Hematopoietic multipotent progenitor cell treated with erythropoietin and hydrocortisone succinate and interleukin-3 and kit ligand, for 8 days (in vitro differentiated cells): ENCODE data around the gene AUTS2.

ENCODE experiments used
- DNase-seq: peaks from one replicate; pipeline ENCODE4 v3.0.0-alpha.2; 2015

Gene AUTS2

DNA sequence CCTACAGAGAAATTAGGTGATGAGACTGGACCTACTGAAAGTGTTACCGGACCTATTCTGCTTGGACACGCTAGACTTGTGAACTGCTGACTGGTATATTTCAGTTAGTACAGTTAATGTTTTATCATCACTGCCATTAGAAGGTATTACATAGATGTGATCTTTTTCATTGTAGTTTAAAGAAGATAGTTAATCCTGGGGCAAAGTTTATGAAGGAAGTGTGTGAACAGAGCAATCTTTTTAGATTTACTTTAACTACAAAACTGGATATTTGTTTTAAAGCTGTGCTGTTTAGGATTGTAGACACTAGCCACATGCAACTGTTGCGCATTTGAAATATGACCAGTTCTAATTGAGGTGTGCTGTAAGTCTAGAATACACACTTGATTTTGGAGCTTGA, 446.7 kb downstream of the AUTS2 start:
- DNase-seq = no peak

DNA sequence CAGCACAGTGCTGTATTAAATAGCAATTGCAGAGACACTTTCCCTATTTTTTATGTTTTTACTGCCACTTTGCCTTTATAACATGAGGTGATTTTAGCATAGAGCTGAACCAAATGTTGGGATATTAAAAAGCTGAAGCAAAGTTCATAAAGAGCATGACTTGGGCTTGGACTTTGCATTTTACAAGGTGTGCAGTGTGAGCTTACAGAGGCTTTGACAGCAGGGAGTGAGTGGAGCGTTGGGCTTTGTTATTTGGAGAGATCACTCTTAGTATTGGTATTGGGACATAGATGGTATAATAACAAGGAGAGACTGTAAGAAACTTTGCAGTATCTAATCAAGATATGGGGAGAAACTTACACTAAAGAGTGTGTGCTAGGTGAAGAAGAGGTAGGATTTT, 449.1 kb downstream of the AUTS2 start:
- DNase-seq = no peak

DNA sequence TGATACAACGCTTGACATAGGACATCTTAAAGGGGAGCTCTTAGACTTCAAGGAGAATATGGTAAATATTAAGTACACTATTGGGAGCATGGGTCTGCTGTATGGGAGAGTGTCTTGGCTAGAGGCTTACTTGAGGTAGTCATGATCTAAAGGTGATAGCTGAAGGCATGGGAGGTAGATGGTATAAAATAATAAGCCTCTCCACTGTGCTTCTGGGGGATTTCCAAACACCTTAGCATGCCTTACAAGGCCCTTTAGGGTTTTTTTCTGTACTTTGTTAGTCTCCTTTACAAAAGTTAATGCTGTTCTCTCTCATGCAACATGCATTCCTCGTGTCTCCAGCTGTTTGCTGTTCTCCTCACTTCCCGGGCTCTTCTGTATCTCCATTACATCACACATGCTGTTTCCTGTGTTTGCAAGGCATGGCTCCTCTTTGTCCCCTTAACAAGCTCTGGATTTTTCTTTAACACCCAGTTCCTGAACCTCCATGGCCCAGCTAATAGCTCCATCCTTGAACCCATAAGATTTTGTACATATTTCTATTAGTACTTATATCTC, 449.7 kb downstream of the AUTS2 start:
- DNase-seq = no peak

DNA sequence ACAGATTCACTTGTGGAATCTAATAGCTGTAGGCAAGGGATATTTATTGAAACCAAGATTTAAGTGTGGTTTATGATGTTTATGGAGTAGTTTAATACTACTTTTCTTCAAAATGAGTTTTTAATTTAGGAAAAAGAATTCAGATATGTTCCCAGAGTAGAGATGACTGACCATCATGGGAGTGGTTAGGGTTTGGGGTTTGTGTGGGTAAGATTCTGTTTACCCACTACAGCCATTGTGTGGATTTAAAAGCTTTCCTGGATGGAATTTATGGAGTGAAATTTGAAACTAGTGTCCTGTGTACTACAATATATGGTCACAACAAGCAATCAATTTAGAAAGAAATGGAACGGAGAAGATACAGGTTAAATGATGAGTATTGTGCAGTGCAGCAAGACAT, 453.5 kb downstream of the AUTS2 start:
- no peak for DNase-seq

DNA sequence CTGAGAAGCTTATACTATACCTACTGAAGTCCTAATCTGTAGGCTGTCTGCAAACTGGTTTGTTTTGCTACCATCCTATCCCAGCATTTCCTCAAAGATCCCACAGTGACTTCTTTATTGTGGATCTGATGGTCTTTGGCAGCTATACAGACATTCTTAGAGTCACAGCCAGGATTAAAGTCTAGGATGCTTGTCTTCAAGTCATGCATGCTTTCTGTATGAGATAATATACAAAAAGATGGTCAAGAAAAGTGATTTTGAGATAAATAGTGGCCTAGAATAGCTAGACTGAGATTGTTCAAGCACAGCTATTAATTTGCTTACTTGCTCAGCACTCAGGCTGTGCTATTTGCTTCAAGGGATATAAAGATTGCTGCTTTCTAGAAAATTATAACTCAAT, 454.4 kb downstream of the AUTS2 start:
- DNase-seq = no peak

DNA sequence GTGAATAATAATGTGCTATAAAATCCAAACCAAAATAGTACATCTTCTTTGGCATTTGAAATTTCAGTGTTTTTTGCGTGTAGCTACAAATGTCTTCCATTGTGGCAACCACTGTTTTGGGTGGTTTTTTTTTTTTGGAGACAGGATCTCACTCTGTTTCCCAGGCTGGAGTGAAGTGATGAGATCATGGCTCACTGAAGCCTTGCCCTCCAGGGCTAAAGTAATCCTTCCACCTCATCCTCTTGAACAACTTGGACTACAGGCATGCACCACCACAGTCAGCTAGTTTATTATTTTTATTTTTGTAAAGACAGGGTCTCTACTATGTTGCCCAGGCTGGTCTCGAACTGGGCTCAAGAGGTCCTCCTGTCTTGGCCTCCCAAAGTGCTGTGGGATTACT, 455.1 kb downstream of the AUTS2 start:
- no peak for DNase-seq

DNA sequence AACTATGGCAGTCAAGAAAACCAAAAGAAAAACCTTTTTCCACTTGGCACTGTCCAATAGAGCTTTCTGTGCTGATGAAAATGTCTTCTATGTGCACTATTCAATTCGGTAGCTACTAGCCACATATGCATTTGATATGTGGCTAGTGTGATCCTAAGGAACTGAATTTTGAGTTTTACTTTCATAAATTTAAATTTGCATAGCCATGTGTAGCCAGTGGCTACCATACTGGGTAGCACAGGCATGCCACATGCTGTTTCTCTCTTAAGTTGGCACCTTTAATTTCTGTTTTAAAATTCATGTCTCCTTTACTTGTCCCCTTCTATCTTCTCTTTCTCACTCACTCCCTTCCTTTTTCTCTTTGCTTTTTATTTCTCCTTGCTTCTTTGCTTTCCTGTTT, 455.7 kb downstream of the AUTS2 start:
- no peak for DNase-seq

DNA sequence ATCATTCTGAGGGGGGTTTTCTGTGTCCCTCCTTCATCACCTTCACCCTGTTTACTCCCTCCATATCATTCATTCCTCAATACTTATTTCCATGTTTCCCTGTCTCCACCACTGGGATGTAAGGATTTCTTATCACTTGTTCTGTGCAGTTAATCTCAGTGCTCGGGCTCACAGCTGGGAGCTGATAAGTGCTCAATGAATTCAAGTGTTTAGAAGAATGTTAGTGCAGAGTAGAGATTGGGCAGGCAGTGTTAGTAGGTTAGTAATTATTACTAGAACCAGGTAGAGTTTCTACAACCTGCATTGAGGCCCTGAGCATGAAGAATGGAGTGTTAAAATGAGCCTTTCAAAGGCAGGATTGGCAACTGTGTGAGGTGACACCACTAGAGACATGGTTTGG, 458.1 kb downstream of the AUTS2 start:
- no peak for DNase-seq

DNA sequence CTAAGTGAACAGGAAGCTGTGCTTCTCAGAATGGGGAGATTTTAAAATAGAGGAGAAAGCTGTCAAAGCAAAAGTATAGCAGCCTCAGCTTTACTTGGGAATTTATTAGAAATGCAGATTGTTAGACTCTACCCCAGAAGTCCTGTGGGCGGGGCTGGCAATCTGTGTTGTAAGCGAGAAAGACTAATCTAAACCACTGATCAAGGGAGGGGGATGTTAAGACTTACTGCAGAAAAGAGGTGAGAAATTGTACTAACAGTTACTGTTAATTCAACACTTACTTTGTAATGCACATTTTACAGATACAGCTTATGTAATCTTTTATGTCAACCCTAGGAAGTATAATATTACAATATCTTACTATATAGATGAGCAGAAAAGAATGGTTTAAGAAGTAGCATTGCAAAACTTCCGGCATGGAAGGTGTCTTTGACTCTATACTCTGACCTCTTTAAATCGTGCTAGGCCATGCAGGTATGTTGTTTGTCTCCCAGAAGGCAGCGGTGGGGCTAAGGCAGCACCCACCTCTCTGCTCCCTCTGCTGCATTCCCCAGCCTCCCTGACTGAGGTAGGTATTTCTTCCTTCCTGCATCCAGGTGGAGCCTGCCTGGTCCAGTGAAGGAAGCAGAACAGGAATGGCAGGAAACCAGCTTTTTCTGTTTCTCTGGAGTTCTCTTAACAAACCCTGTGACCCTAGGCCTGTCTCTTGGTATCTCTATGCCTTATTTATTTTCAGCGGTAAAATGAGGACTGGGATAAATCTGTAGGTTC, 462.2 kb downstream of the AUTS2 start:
- DNase-seq = no peak

DNA sequence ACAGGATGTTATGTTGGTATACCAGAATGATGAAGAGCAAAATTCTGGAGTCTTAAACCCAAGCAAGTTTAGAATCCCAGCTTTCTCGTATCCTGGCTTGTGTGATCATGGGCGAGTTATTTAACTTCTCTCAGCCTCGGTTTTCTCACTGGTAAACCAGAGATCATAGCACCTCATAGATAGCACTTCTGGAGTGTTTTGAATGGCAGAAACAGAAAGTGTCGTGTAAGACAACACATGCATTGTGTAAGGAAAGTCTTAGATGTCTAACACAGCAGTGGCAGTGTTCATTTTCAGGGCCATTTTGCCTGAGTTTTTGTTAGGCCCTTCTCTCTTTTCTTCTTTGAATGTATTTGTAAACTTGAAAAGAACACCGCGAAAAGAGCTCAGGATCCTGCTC, 465.1 kb downstream of the AUTS2 start:
- no peak for DNase-seq

DNA sequence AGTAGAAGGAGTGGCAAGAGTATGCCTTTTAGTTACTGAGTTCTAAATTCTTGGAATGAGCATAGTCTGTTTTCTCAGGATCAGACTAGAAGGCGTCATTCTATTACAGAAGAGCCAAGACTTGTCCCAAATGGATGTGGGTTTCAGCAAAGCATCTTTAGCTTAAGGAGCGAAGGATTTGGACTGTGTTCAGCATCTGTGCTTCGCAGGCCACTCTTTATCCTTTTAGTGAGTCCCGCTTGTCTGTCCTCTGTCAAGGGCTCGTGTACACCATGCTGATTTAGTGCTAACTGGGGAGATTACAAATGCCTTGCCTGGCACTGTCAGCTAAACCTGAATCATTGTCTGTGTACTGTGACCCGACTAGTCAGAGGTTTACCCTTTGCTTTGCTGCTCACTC, 465.7 kb downstream of the AUTS2 start:
- no peak for DNase-seq

DNA sequence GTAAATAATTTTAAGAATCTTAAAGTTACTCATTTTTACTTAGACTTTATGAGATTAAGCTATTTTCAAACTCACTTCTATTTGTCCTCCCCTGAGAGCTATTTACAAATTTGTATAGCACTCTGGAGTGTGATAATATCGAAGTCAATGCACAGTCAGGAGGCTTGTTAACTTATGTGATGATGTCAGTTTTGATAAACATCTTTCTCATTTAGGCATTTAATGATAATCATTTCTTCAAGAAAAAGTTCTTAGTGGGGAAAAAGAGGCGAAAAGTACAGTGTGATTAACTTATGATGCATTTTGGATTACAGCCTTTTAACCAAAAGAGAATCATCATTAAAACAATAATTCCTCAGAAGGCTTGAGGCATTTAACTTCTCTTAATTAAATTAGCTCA, 468.6 kb downstream of the AUTS2 start:
- DNase-seq = no peak

DNA sequence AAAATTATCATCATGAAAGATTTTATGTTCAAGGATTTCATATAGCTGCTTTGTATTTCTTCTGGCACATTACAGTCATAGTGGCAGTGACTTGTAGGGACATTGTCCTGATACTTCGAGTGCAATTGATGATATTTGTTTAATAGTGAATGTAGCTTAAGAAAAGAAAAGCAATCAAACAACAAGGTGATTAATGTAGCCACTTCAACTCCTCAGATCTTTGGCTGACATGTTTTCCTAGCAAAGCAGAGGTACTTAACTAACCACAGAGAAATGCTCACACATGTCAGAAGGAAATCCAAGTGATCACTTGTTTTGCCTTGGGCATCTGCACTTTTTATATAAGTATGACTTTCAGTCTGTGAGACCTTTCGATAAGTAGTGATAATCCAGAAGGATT, 470.3 kb downstream of the AUTS2 start:
- no peak for DNase-seq

DNA sequence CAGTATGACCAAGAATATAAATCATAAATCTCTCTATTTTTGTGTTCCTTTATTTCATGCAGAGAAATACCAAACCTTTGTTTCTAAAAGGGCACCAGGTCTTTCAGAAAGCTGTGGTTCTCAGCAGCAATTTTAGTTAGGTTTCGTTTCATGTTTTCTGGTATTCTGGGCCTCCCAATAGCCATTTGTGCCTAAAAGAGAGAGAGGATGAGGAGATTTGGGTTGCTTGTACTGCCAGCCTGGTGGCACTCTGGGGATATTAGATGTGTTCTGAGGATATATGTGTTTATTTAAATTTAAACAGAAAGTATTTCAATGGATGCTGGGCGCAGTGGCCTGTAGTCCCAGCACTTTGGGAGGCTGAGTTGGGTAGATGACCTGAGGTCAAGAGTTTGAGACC, 471.7 kb downstream of the AUTS2 start:
- DNase-seq = no peak

DNA sequence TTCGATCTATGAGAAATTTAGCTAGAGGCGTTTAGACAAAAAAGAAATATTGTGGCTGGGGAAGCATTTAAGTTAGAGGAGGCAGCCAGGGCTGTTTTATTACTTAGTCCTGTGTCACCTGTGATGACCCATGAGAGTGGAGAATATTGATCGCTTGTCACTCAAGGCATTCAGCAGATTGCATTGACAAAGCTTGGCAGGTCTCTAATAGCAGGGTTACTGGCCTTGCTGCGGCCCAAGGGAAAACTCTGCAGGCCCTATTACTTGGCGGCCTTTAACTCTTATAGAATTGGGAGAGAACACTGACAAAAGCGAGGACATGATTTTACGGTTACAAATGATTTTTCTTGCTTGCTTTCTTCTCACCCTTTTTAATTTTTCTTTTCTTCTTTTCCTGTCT, 473.5 kb downstream of the AUTS2 start:
- DNase-seq = no peak

DNA sequence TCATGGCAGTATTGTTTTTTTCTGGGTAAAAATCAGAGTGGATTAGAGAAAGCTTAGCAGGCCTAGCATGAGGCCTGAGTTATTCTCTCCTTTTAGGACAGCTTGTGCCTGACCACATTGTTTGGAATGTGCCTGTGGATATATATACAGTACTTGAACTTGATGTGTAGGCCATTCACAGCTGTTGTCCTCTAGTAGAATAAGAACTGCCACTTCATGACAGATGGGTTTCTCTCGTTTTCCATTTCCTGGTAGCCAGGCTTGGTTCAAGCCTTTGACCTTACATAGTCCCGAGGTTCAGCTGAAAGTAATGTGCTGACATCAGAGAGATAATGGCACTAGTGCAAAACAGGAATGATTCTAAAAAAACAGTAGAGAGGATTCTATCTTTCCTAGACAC, 473.9 kb downstream of the AUTS2 start:
- no peak for DNase-seq

DNA sequence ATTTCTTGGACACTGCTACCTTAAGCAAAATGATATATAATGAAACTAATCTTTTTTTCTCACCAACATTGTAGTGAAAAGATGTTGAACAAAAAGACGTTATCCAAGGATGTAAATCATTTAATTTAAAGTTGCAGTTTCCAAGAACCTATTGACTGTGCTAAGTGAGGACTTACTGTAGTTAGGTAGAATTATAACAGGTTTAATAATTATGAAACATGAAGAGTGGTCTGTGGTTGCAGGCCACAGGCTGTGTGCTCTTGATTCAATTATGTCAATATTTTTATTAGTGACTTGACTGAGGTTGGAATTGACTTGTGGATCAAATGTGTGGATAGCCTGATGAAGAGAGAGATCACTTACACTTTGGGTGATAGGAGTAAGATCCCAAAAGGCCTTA, 478.1 kb downstream of the AUTS2 start:
- DNase-seq = no peak

DNA sequence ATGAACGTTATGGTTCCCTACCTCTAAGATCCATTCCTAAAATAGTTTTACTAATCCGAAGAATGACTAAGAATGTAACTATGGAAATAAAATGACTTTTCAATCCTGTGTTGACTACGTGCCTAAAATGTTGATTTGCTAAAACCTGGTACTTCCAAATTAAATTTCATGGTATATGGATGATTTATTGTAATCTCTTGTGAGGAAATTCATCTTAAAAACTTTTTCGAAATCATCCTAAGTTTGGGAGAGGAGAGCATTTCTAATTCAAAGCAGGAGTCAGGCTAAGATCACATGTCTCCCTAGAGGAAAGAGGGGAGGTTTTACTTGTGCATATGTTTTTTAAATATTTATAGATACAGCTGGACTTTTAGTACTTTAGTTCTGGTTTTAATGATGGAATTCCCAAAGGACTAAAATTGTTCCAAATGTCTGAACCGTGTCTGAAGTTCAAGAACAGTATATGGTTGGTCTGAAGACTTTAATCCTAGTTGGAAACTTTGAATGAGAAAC, 483.9 kb downstream of the AUTS2 start:
- DNase-seq = no peak

DNA sequence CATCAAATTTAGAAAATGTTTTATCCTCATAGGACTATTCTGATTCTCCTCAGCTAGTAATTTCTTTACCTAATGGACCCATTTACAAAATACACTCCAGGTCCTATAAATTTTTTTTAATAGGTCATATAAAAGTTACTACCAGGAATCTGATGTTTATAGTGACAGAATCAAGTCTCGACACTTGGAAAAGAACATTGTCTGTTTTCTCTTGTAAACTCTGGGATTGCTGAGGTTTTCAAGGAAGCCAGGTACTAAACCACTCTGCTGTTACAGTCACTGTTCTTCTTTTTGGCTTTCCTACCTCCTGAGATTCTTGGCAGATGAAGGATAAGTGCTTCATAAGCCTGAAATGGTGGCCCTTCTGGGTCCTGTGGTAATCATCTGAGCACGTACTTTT, 493.1 kb downstream of the AUTS2 start:
- no peak for DNase-seq

DNA sequence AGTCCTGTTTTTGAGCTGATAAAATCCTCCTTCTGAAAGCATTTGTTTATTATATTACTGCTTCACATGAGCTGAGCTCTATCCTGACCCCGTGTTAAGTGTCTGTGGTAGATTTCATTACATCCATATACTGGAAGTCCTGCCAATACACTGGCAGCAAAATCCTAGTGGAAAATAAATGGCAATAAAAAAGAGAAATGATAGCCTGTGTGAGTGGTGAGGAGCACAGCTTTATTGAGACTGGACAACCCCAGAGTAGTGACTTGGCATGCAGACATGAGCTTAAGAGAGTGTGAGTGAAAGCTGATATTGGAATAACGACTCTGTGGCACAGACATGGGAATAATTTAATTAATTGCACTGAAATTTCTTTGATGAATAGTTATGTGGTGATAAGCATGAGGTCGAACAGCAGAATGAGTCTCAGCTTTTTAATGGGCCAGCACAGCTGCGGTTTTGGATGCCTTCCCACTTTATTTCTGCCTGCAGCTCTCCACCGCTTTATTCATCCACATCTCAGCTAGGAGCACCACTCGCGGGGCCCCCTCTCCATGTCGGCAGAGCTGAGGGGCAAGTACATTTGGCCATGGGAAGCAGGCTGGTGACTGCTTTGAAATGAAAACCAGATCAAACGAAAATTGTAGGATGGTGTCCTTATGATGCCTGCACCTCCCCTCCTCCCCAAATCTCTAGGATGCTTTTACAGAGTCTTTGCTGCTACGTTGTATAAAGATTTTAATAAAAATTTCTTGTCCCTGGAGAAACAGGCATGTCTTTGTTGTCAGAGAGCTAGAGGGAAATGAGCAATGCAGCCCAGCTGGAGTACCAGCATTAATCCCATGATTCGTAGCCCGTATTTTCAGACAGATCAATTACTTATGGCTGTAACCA, 494.3 kb downstream of the AUTS2 start:
- DNase-seq = no peak

DNA sequence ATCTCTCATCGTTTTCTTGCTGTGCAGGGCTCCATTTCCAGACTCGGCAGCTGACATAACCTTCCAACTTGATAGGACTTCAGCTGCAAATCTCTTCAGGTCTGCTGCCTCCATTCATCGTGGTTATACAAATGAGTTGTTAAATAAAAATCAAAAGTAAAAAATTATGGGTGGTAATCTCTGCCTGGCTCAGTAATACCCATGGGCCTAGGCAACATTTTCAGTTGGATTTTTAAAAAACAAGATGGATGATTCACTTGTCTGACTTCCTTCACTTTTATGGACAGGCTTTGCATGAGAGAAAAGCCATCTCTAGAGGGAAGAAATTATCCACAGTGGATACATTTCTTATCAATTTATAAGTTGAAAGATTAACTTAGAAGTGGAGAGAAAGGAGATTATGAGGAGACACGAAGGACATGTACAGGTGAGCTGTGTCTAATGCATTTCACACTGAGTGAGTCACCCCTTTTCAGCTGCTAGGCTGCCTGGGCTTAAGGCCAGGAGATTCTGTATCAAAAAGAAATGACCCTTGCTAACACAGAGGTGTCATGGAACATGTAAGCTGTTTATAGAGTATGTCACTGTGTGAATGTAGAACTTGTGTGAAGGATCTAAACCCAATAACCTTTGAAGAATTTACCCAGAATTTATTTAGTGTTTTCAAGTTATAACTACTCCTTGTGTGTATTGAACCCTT, 495.1 kb downstream of the AUTS2 start:
- no peak for DNase-seq

DNA sequence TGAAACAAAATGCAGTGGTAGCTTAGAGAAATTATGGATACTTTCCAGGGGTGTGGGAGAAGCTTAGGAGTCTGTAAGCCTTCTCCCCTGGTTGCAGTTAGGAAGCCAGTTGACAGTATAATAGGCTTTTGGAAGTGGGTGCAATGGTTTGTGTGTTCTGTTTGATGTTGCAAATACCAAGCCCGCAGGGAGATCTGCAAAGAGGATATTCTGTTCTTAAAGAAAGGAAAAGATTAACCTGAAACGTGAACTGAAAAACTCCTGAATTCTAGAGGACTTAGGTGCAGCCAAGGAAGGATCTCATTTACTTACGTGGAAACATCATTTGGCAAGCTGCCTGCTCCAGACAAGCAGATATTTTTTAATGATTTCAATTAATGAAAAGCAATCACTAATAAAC, 496.6 kb downstream of the AUTS2 start:
- no peak for DNase-seq

DNA sequence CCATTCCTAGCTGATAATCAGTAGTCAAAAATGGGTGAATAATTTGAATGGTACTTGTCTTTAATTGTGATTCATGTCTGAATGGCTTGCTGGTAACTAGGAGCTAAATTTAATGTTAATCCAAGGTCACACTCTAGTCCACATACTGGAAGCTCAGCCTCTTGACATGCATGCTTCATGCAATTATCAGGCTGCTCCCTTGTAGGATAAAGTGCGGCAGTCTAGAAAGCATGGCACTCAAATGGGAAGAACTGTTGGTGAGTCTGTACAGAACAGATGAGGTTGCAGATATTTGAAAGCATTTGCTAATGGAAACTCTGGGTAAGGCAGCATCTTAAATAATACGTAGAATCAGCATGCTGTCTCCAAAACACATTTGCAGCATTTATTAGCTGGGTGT, 499.4 kb downstream of the AUTS2 start:
- no peak for DNase-seq
